Measurements from ENCODE around the gene SLC1A3. TPM values are rescaled to one million over a fixed set of nuclear protein-coding genes. Genes with fewer than 3 reads are reported as not detected.
"Not testable (repeated sequence)": the region's sequence is repeated elsewhere in the genome, so short reads cannot be mapped to it uniquely, and the experiment has no call there.

Gene SLC1A3
- total RNA-seq, 1 donor from 2014 or later: 4.0 TPM

DNA sequence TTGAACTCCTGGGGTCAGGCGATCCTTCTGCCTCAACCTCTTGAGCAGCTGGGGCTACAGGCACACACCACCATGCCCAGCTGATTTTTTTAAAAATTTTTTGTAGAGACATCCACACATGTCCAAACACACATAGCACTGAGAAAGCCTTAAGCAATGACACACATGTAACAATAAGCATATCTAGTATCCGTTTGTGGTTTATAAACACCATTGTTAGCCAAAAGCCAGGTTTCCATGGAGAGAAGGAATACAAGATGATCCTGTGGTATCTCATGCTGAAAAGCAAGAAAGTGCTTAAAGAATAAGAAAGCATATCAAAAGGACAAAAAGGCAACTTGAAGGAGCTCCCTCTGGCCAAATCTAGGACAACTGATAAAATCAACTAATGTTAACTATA, 29.7 kb upstream of the SLC1A3 start:
- DNase-seq (ENCODE audit: low spot score): no peak
- H3K4me3 Mint-ChIP-seq (ENCODE audit: unreplicated experiment): no peak overlapping the region
- peaks cover 5% of the 10 kb centered on the region for H3K4me1 Mint-ChIP-seq (ENCODE audit: unreplicated experiment)
- H3K36me3 Mint-ChIP-seq (ENCODE audit: low read depth, unreplicated experiment): no peaks in the 10 kb centered on the region
- no peaks in the 10 kb centered on the region for H3K9me3 Mint-ChIP-seq (ENCODE audit: unreplicated experiment)
- TF ChIP-seq, protein P1, sequence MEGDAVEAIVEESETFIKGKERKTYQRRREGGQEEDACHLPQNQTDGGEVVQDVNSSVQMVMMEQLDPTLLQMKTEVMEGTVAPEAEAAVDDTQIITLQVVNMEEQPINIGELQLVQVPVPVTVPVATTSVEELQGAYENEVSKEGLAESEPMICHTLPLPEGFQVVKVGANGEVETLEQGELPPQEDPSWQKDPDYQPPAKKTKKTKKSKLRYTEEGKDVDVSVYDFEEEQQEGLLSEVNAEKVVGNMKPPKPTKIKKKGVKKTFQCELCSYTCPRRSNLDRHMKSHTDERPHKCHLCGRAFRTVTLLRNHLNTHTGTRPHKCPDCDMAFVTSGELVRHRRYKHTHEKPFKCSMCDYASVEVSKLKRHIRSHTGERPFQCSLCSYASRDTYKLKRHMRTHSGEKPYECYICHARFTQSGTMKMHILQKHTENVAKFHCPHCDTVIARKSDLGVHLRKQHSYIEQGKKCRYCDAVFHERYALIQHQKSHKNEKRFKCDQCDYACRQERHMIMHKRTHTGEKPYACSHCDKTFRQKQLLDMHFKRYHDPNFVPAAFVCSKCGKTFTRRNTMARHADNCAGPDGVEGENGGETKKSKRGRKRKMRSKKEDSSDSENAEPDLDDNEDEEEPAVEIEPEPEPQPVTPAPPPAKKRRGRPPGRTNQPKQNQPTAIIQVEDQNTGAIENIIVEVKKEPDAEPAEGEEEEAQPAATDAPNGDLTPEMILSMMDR (IDR thresholded peaks at IDR 0.05; ENCODE audit: unreplicated experiment): no peak
- no peak overlapping the region for H3K27ac Mint-ChIP-seq (ENCODE audit: unreplicated experiment)
- H3K27me3 Mint-ChIP-seq (ENCODE audit: unreplicated experiment): no peaks in the 10 kb centered on the region

DNA sequence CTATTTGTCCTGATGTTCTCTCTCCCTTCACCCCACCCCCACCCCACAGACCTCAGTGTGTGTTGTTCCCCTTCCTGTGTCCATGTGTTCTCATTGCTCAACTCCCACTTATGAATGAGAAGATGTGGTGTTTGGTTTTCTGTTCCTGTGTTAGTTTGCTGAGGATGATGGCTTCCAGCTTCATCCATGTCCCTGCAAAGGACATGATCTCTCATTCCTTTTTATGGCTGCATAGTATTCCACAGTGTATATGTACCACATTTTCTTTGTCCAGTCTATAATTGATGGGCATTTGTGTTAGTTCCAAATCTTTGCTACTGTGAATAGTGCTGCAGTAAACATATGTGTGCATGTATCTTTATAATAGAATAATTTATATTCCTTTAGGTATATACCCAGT, 26.5 kb upstream of the SLC1A3 start:
- not testable (repeated sequence) for H3K4me3 Mint-ChIP-seq (ENCODE audit: unreplicated experiment); H3K4me1 Mint-ChIP-seq (ENCODE audit: unreplicated experiment); H3K36me3 Mint-ChIP-seq (ENCODE audit: low read depth, unreplicated experiment); H3K9me3 Mint-ChIP-seq (ENCODE audit: unreplicated experiment); H3K27ac Mint-ChIP-seq (ENCODE audit: unreplicated experiment); H3K27me3 Mint-ChIP-seq (ENCODE audit: unreplicated experiment); DNase-seq (ENCODE audit: low spot score)

DNA sequence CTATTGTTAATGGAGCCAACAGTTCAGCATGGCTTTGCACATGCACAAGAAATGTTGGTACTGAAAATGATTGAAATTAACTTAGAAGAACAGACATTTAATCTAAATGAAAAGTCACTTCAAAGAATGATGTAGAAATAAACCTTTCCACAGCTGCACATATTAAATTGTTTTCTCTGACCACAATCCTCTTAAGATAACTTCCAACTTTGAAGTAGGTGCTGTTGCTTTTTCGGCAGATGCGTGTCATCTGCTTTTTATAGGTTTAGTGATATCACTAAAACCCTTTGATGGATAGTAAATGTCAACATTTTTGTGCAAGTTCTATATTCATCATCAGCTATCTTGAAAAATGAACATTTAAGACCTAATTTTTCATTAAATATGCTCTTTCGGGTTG, 25.3 kb upstream of the SLC1A3 start:
- H3K4me1 Mint-ChIP-seq (ENCODE audit: unreplicated experiment): no peaks in the 10 kb centered on the region
- H3K36me3 Mint-ChIP-seq (ENCODE audit: low read depth, unreplicated experiment): no peaks in the 10 kb centered on the region
- H3K27ac Mint-ChIP-seq (ENCODE audit: unreplicated experiment): no peak overlapping the region
- no peaks in the 10 kb centered on the region for H3K9me3 Mint-ChIP-seq (ENCODE audit: unreplicated experiment)
- no peak overlapping the region for H3K4me3 Mint-ChIP-seq (ENCODE audit: unreplicated experiment)
- peaks cover 2% of the 10 kb centered on the region for H3K27me3 Mint-ChIP-seq (ENCODE audit: unreplicated experiment)
- no peak for DNase-seq (ENCODE audit: low spot score)
- TF ChIP-seq, protein P1 (IDR thresholded peaks at IDR 0.05; ENCODE audit: unreplicated experiment): no peak

DNA sequence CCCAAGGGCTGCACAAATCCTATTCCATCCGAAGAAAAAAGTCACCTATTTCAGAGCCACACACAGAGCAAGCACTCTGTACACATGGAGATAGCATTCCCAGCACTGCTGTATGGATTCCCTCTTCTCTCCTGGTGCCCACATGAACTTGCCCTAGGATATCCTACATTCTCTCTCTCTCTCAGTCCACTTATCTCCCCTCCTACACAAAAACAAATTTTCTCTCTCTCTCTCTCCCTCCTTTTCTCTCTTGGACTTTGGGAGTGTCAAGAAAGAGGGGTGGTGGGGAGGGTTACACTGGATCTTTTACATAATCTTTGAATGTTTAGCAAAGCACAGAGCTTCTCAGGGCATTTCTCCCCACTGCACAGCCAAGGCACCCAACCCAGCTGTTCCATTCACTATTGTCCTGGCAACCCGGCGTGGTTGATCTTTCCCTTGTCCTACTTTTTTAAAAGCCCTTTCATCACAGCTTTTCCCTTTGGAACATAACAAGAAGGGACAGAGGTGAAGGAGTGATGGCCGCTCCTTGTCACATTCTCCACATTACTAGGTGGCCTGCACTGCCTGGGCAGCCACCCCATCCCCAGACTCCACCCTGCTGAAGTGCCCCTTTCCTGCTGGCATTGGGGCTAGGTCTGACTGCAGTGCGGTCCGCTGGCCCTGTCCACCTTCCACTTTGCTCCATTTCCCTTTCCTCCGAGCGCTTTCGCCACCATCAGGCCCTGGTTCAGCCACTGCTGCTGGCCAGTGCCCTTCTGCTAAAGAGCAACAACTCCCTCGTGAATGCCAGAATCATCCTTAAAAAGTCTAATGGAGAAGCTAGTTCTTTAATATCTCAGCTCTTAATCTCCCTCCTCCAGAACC, 22.2 kb upstream of the SLC1A3 start:
- no peak for DNase-seq (ENCODE audit: low spot score)
- Mint-ChIP-seq H3K9me3 (ENCODE audit: unreplicated experiment) (no peaks in the 10 kb centered on the region), H3K27me3 (ENCODE audit: unreplicated experiment) (peaks cover 2% of the 10 kb centered on the region), H3K4me1 (ENCODE audit: unreplicated experiment) (no peaks in the 10 kb centered on the region), H3K27ac (ENCODE audit: unreplicated experiment) (no peak overlapping the region), H3K36me3 (ENCODE audit: low read depth, unreplicated experiment) (no peaks in the 10 kb centered on the region), H3K4me3 (ENCODE audit: unreplicated experiment) (no peak overlapping the region)
- TF ChIP-seq, protein P1 (IDR thresholded peaks at IDR 0.05; ENCODE audit: unreplicated experiment): no peak

DNA sequence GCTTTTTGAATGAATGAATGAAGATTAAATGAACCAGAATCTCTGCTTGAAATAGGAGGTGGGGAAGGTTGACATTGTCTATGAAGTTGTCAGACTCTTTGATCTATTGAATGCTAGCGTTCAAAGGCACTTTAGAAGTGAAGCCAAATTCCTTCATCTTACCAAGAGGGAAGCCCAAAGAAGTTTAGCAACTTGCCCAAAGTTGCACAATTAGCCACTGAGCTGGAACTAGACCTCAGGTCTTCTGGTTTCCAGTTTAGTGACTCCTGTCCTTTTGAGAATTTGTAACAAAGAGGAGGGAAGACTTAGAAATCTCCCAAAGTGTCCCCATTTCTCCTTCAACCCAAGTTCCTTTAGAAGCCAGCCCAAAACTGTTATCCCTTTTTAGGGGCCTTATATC, 20.7 kb upstream of the SLC1A3 start:
- TF ChIP-seq, protein P1 (IDR thresholded peaks at IDR 0.05; ENCODE audit: unreplicated experiment): no peak
- Mint-ChIP-seq H3K36me3 (ENCODE audit: low read depth, unreplicated experiment) (no peaks in the 10 kb centered on the region), H3K4me1 (ENCODE audit: unreplicated experiment) (no peaks in the 10 kb centered on the region), H3K27ac (ENCODE audit: unreplicated experiment) (no peak overlapping the region), H3K27me3 (ENCODE audit: unreplicated experiment) (peaks cover 2% of the 10 kb centered on the region), H3K9me3 (ENCODE audit: unreplicated experiment) (no peaks in the 10 kb centered on the region), H3K4me3 (ENCODE audit: unreplicated experiment) (no peak overlapping the region)
- no peak for DNase-seq (ENCODE audit: low spot score)
